Mucosa of gallbladder (tissue), 1 donor: ENCODE results near the gene CORO2A. TPM values are rescaled to one million over a fixed set of nuclear protein-coding genes. Genes with fewer than 3 reads are reported as not detected.
A peak's percentile ranks its signal among the peaks of the same experiment; 100 is the strongest.

Experiments used
- DNase-seq: peaks from one replicate; pipeline ENCODE4 v3.0.0-alpha.2; 2020; ENCODE audit warnings: low spot score
- total RNA-seq: library from RNA; stranded (reverse); gene quantifications from one replicate; pipeline ENCODE4 v1.2.1, GENCODE V29; 2021
- donor health status: DM: no; HTN: no; CAD: no.

Gene CORO2A, protein sequence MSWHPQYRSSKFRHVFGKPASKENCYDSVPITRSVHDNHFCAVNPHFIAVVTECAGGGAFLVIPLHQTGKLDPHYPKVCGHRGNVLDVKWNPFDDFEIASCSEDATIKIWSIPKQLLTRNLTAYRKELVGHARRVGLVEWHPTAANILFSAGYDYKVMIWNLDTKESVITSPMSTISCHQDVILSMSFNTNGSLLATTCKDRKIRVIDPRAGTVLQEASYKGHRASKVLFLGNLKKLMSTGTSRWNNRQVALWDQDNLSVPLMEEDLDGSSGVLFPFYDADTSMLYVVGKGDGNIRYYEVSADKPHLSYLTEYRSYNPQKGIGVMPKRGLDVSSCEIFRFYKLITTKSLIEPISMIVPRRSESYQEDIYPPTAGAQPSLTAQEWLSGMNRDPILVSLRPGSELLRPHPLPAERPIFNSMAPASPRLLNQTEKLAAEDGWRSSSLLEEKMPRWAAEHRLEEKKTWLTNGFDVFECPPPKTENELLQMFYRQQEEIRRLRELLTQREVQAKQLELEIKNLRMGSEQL
- 129 TPM for total RNA-seq

DNA sequence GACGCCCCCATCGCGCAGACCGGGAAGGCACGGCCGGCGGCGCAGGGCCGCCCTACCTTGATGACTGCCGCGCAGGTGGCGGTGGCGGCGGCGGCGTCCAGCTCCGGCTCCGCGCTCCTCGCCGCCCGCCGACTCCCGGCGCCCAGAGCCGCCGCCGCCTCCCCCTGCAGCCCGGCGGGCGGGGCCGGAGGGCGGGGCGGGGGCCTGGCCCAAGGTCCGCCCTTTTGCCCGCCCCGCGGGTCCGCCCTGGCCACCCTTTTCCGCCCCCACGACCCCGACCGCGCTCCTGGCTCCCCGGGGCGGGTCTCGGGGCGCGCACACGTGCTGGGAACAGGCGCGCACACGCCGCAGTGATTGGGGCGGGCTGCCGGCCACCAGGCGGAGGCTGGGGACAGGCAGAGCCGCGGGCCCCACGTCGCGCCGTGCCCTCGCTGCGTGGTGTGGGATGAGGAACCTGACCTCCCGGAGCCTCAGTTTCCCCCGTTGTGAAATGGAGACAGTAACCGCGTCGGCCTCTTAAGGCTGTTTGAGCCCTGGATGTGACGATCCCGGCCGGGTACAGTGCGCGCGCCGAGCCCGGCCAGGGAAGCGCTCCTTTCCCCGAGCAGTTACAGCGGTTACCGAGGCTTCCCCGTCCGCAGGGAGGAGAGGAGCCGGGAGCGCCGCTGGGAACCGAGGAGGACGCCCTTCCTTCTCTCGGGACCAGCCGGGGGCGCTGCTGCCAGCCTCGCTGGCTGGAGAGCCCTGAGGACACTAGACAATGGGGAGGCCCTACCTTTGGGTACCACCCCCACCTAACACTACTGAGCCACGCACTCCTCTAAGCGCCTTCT, at the start of gene CORO2A:
Gene CORO2A, minus strand, starts transcription at position 135 of the 833 bp plus-strand sequence. CDS start 34,977 bp downstream, outside the sequence.
- DNase-seq, result peak; percentile 65

DNA sequence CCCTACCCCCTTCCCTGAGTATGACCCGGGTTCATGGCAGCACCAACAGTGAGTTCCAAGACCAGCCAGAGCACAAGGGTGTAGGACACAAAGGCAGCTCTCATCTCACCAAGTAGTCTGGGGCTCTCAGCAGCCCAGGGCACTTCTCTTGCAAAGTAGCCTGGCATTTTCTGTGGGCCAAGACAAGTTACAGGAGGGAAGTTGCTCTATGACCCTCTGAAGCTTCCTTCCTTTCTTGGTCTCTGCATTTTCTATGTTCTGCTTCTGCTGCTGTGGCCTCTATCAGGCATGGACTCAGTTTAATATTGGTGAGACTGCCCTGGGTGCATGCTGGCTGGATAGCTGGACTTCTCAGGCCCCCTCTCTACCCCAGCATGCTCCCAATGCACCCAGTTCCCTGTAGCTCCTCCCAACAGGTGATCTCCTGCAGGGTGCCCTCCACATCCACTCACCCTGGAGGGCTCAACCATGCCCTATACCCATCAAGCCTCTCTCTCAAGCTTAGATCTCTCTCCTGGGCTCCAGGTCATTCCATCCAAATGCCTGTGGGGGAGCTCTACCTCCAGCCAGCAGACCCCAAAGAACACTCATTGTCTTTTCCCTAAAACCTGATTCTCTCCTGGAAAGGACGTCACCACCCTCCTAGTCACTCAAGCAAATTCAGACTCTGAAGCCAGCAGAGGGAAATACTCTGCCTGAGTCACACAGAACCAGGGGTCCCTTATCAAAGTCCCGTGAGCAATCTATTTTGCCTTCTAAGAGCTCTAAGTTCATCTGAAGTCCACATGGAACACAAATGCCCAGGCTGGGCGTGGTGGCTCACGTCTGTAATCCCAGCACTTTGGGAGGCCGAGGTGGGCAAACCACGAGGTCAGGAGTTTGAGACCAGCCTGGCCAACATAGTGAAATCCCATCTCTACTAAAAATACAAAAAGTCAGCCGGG, 49.2 kb upstream of the CORO2A start:
- no peak for DNase-seq

DNA sequence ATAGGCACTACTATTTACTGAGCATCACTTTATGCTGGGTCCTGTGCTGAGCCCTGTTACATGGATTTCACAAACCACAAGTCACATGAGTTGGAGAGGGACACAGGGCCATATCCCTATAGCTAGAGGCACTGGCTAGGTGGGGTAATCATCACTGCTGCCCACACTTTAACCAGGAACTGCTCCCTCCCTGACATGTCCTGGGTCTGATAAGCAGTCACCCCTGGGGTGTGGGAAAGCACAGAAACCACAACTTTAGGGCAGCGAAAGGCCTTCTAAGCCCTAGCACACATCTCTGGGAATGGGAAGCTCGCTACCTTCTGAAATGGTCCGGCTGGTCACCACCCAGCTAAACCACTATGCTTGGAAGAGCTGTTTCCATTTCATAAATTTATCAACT, 48.0 kb upstream of the CORO2A start:
- no peak for DNase-seq

DNA sequence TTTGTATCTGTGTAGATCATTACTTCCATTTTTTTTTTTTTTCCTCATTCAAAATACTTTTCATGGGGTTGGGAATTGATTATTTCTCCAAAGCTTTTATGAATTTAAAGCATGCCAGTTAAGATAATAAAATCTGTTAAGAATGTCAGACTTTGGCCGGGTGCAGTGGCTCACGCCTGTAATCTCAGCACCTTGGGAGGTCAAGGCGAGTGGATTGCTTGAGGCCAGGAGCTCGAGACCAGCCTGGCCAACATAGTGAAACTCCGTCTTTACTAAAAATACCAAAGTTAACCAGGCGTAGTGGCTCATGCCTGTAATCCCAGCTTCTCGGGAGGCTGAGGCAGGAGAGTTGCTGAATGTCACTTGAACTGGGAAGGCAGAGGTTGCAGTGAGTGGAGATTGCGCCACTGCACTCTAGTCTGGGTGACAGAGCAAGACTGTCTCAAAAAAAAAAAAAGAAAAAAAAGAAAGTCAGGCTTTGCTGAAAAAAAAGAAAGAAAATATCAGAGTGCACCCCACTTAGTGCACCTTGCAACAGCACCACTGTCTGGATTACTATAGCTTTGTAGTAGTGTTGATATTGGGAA, 44.6 kb upstream of the CORO2A start:
- no peak for DNase-seq

DNA sequence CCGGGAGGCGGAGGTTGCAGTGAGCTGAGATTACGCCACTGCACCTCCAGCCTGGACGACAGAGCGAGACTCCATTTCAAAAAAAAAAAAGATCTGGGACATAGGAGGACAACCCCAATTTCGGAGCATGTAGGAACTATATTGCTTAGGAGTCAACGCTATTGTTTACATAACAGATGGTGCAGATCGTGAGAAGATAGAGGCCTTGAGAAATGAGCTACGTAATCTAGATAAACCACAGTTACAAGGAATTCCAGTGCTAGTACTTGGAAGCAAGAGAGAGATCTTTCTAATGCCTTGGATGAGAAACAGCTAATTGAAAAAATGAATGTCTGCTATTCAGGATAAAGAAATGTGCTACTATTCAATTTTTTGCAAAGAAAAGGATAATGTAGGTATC, 42.7 kb upstream of the CORO2A start:
- DNase-seq, result no peak

DNA sequence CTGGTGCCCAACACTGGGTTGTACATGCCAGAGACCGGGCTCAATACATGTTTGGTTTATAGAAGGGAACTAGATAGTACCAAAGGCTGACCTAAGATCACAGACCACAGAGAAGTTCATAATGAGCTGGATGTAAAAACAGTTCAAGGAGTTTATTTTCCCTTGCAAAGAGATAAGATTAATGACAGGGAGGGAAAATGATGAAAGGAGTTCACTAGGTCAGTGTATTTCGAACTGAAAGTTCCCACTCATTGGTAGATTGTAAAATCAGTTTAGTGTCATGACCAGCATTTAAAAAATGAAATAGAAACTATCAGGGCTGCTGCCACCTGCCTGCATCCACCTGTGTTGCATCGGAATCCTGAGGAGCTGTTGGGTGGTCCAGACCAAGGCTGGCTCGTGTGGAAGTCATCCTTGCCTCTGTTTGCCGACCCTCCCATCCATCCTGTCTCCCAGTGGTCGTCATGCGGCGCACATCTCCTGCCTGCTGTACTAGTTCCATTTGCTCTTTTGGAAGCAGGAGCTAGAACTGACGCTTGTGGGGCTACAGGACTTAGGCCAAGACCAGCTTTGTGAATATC, 41.9 kb upstream of the CORO2A start:
- DNase-seq, result no peak

DNA sequence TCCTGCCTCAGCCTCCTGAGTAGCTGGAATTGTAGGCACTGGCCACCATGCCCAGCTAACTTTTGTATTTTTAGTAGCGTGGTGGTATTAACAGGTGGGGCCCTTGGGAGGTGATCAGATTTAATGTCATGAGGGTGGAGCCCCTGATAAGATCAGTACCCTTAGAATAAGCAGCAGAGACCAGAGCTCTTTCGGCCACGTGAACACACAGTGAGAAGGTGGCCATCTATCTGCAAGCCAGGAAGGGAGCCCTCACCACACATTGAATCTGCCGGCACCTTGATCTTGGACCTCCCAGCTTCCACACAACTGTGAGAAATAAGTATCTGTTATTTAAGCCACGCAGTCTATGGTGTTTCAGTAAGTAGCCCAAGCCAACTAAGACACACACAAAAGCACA, 40.5 kb upstream of the CORO2A start:
- no peak for DNase-seq

DNA sequence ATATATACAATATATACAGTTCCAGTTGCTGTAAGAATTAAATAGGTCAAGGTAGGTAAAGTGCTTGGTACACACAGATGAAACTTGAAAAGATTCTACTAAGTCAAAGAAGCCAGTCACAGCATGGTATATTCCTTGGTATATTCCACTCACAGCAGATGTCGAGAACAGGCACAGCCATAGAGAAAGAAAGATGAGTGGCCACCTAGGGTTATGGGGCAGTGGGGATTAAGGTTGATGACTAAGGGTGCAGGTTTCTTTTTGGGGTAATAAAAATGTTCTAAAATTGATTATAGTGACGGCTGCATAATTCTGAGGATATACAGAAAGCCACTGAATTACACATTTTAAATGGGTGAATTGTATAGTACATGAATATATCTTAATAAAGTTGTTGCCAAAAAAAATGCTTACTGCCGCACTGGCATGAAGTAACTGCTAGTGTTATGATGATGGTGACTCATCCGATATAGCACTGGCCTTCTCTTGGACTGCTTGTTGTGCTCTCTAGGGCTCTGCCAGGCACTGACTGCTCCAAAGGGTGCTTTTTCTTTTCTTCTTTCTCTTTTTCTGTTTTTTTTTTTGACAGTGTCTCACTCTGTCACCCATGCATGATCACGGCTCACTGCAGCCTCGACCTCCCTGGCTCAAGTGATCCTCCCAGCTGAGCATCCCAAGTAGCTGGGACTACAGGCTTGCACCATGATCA, 39.5 kb upstream of the CORO2A start:
- no peak for DNase-seq

DNA sequence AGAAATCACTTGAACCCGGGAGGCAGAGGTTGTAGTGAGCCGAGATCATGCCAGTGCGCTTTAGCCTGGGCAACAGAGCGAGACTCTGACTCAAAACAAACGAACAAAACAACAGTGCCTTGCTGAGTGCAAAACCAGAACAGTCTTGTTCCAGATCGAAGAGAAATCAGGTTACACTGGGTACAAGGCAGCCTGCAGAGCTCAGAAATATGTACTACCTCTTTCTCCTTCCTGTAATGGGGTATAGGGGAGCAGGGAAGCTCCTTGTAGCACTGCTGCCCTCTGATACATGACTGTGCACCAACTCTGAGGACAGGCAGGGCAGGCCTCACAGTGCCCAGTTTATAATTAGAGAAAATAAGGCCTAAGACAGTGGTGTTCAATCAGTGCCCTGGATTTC, 38.4 kb upstream of the CORO2A start:
- DNase-seq, result no peak

DNA sequence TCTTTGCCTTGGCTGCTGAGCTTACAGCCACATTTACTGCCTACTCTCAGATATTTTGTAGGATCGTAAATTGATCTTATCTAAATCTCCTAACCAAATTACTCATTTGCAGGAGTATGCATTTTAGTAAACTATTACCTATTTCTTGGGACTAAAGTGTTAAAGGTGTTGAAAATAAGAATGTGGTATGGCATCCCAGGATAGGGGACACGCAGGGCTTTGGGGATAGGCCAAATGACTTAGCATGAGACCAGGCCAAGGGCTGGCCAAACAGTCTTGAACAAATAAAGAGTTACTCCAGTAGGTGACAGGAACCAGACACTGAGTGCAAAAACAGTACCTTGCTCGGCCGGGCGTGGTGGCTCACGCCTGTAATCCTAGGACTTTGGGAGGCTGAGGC, 37.9 kb upstream of the CORO2A start:
- DNase-seq, result no peak

DNA sequence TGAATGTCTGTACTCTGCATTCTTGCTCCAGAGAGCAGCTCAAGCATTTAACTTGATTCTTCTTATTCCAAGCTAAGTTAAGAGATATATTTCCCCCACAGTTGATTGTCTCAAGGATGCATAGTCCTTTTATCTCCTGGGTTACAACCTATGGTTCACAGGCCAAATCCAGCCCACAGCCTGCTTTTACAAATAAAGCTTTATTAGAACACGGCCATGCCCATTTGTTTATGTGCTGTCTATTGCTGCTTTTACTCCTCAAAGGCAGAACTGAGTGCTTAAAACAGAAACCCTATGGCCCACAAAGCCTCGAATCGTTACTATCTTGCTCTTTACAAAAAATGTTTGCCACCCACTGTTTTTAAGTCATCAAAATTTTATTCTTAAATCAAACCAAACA, 37.2 kb upstream of the CORO2A start:
- DNase-seq, result no peak

DNA sequence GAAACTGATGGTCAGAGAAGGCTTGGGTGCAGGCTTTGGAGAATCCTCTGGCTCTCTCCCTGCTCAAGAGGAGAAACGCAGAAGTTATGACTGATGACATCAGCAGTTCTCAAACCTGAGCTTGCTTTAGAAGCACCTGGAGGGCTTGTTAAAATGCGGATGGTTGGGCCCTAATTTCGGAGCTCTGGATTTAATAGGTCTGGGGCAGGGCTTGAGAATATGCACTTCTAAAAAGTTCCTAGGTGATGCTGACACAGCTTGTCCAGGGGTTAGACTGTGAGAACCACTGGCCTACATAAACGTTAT, 36.6 kb upstream of the CORO2A start:
- DNase-seq, result no peak

DNA sequence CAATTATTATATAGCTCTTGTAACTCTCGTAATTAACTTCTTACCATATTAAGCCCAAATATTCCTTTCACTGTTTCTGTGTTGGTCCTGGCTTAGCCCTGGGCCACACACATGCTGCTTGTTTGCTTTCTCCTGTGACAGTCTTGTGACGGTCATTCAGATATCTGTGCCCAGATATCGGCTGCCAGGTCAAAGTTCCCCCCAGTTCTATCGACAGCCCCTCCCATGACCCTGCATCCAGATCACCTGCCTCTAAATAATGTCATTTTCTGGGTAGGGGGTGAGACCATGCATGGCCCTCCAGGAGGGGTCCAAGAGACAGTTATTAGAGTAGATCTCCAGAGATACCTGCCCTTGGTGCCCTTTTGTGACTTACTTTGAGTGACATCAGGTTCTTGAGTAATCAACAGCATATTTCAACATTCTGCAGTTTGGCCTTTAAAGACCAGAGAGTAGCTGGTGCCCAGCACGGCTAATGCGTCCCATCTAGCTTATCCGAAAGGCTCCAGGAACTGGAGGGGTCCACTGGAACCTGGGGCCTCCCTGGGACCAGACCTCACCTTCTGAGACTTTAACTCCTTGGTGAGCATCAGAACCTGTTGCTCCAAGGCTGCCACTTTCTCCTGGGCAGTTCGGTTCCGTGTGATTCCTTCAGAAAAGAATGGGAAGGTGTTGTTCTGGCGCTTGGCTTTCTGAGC, 36.1 kb upstream of the CORO2A start:
- DNase-seq, result peak; percentile 26

DNA sequence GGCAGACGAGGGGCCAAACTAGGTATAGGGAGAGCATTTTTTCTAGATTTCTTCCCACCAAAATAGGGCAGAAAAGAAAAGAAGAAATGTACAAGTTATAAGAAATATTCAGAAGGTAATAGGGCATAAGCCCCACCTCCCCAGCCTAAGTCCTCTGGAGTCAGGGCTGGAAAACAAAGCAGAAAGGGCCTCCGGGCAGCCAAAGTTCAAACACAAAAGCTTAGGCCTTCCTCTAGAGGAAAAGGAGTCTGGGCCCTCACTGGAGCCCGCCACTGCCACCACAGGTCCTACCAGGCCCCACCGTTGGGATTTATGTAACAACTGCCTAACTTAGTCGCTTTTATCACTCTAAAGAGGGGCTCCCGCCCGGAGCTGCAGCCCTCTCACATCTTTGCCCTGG, 35.4 kb upstream of the CORO2A start:
- DNase-seq, result no peak

DNA sequence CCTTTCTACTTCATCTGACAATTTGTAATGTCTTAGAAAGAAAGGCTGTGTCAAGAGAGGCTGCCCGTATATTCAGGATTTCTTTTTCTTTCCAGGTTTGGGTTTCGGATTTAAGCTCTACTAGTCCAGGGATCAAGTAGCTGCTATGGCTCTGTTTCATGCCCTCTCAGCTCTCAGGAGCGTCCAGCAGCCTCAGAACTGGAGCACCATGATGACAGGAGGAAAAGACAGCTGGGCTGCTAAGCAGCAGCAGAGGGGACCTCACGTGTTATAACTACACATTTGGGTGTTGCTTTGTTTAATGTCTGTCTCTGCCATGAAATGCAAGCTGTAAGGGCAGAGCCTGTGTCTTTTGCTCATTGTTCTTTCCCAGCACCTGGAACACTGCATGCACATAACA, 34.5 kb upstream of the CORO2A start:
- DNase-seq, result no peak

DNA sequence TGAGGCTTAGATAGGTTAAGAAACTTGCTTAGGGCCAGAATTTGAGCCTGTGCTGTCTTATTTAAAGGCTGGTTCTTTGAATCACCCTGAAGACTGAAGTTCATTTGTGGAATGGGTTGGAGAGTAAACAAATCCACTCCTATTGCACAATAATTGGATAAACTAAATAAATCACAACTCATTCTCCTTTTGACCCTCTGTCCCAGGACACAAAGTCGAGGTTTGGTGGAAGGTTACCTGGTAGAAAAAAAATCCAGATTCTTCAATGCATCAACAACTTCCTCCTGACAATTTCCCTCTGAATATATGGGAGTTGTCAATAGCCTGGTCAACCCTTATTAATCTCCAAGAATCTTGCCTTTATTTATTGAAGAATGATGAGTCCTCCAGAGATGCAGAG, 34.1 kb upstream of the CORO2A start:
- no peak for DNase-seq

DNA sequence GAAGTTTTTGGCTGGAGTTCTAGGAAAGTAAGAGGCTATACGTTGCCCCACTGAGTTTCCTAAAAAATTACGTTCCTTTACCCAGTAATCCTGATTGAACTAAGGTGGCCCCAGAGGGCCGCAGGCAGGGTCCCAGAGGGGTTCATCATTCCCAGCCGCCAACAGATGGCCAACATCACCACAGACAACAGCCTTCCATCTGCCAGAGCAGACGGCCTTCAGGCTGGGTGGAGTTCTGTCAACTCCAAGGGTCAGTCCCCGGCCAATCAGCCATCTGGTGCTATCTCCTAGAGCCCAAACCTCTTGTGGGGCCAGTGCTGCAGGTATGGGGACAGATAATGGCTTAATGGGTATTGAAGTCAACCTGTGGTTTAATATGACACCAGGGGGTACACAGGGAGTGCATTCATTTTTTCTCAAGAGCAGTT, 32.6 kb upstream of the CORO2A start:
- DNase-seq, result no peak

DNA sequence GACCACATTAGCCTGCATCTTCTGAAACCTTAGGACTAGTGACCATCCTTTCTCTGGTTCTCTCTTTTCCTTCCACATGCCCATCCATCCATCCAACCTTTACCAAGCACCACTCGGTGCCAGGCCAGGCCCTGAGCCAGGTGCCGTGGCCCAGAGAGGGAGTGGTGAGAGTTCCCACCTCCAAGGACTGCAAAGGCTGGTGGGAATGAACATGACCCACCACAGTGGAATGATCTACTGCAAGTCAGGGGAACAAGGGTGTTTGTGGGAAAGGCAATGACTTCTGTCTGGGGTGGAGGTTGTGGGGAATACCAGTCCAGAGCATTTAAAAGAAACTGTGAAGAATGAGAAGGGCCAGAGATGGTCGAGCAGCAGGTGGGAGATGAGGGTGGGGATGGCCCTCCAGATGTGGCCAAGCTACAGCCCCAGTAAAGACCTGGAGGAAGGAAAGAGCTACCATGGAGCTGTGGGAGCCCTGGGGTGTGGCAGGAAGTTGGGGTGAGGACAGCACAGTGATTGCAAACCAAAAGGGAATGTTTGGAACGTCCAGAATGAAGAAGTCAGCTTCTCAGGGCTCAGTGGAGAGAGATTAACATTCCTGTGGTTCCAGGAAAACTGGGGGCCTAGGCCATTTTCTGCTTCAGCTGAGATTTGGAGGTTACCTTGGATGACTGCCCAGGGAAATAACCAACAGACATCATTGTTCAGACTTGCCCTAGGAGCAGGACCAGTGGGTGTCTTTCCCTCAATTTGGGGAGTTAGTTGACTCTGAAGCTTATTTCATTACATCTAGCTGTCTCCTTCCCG, 30.7 kb upstream of the CORO2A start:
- no peak for DNase-seq

DNA sequence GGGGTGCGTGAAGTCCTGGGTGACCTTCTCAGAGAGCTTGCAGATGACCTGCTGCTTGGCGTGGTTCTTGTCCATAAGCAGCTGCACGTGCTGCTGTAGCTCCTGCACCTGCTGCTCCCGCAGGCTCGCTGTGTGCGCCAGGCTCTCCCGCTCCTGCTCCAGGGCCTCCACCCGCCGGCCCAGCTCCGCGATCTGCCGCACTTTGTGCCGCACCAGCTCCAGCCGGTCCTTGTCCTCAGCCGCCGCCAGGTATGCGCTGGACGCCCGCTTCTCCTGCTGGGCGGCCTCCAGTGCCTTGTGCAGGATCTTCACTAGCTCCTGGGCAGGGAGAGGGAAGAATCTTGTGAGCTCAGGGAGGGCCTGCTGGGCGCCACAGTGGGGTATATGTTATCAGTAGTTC, 28.5 kb upstream of the CORO2A start:
- no peak for DNase-seq
